Ovary (tissue), 9 donors: ENCODE data around the gene TGFBI. TPM values are rescaled to one million over a fixed set of nuclear protein-coding genes. Genes with fewer than 3 reads are reported as not detected.

Experiments used
- DNase-seq, 5 donors: peaks; one replicate each; pipeline ENCODE4 v3.0.0-alpha.2; 2019 to 2020
- H3K27ac ChIP-seq, 2 donors: fragments of 200-600 bp; one replicate each; pipeline versions ENCODE4 v1.5.1 to v1.8.0; 2019 to 2022
- H3K27me3 ChIP-seq: fragments of 200-600 bp; one replicate; pipeline ENCODE4 v1.8.0; 2022
- H3K36me3 ChIP-seq: fragments of 200-600 bp; sonication (generic); one replicate; pipeline ENCODE4 v1.5.1; 2019
- H3K4me1 ChIP-seq: one replicate; pipeline ENCODE4 v1.8.1; 2013; ENCODE audit warnings: mild to moderate bottlenecking, moderate library complexity; ENCODE audit not compliant: insufficient read depth
- H3K4me3 ChIP-seq: fragments of 200-600 bp; sonication (generic); one replicate; pipeline ENCODE4 v1.5.1; 2017
- H3K9me3 ChIP-seq, 2 donors: fragments of 200-600 bp in 1 of 2; sonication (generic) in 1 of 2; one replicate each; pipeline versions ENCODE4 v1.5.1 to v1.8.1; 2013 to 2019; ENCODE audit warnings: mild to moderate bottlenecking in 1 of 2, moderate library complexity in 1 of 2
- EP300 ChIP-seq: sonication (generic); formaldehyde crosslinking; IDR thresholded peaks from one replicate; pipeline ENCODE4 v1.6.1; 2017; ENCODE audit warnings: antibody characterized with exemption
- POLR2A ChIP-seq: fragments of 450-650 bp; IDR thresholded peaks from one replicate; pipeline ENCODE4 v1.6.1; 2017; ENCODE audit warnings: antibody characterized with exemption, mild to moderate bottlenecking, moderate library complexity
- WGBS, 3 donors: extraction: QIAGEN DNeasy Blood & Tissue Kit in 1 of 3; methylation state at CpG; one replicate each; pipeline versions ENCODE4 v1.1.5 to v1.1.7; 2013 to 2017; 5-methylcytosine and 5-hydroxymethylcytosine counted together
- intact Hi-C, 4 donors: fragments of 100-400 bp; cut with DNase I; formaldehyde crosslinking; loops; one replicate each; pipeline versions ENCODE4 v1.11.0 to v1.15.1; 2022 to 2023
- polyA plus RNA-seq, 2 donors: library from polyadenylated mRNA; stranded (reverse); fragments of 200-250 nt in 1 of 2; fragments of 350-450 nt in 1 of 2; fragmentation: Illumina TruSeq in 1 of 2; extraction: RNeasy Lipid Tissue Mini Kit (QIAGEN cat#74804) in 1 of 2; gene quantifications; one replicate each; pipeline ENCODE4 v1.2.3, GENCODE V29; 2013 to 2014
- total RNA-seq, 7 donors: library from RNA; depleted of rRNA in 2 of 7; stranded (reverse); fragments of >200 nt in 2 of 7; fragmentation: NEBNext Ultra II Directional in 3 of 7; extraction: Animal tissue kit (Norgen Biotek cat#: 25700) in 3 of 7; gene quantifications; one replicate each; pipeline versions ENCODE4 v1.1.0 to v1.2.4, GENCODE V29; 2016 to 2023
- TF ChIP-seq, protein P1 (sequence below), 3 donors: fragments of 450-650 bp in 2 of 3; fragments of 200-600 bp in 1 of 3; IDR thresholded peaks; one replicate each; pipeline versions ENCODE4 v1.5.1 to v1.8.0; 2016 to 2022; ENCODE audit warnings: antibody characterized with exemption in 3 of 3, mild to moderate bottlenecking in 1 of 3
- donor health status: DM: no; HTN: no; CAD: no; lungs with moderate emphysema.
- donor health status: DM: no; HTN: no; CAD: no.
- donor health status: Bipolar disorder and iron deficiency.
- donor health status: DM: yes; HTN: yes; CAD: no.
- donor health status: DM: no; HTN: no; CAD: no.
- donor health status: DM: yes; HTN: yes; CAD: no.

Gene TGFBI
- total and polyA plus RNA-seq, 9 donors: 14.5 to 138 (median 25.3) TPM

DNA sequence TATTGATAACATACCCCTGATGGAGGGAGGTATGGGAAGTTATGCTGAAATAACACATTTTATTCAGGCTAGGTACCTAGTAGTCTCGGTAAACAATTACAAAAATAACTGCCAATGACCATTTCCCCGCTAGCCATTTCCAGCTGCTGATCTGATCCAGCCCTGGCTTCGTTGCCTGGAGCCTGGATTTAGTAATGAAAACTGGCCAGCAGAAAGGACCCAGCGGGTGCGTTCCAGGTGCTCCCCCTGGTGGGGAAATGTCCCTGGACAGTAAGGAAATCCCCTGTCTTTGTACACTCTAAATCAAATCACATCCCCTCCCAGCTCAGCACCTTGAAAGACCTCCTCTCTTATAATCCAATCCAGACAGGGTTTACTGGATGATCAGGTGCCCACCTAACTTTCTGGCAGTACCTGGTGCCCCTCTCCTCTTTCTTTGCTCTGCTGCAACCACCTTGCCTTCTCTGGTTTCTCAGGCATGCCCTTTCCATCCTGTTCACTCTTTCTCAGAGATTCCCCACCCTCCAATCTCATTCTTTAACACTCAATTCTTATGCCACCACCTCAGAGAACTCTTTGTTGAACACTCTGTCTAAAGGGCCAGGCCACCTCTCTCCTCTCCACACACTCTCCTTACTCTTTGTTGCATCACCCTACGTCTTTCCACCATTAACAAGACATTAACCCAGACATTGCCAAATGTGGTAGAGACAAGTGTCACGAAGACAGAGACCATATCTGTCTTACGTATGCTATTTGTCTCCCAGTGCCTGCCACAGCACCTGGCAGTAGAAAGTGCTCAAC lies 53.8 kb downstream of the TGFBI start:
- DNase-seq: peak; percentile 75 to 87 (median 79)
- Histone ChIP-seq H3K27me3 (no peaks in the 10 kb centered on the region), H3K9me3 (no peaks in the 10 kb centered on the region), H3K4me3 (no peak overlapping the region), H3K4me1 (no peaks in the 10 kb centered on the region), H3K36me3 (no peaks in the 10 kb centered on the region), H3K27ac (no peak overlapping the region)
- WGBS, 3 donors: 26 to 58% (median 28%) methylated on average over 8 of the region's 8 CpGs
- TF ChIP-seq POLR2A (no peak), EP300 (no peak)
- TF ChIP-seq, protein P1, sequence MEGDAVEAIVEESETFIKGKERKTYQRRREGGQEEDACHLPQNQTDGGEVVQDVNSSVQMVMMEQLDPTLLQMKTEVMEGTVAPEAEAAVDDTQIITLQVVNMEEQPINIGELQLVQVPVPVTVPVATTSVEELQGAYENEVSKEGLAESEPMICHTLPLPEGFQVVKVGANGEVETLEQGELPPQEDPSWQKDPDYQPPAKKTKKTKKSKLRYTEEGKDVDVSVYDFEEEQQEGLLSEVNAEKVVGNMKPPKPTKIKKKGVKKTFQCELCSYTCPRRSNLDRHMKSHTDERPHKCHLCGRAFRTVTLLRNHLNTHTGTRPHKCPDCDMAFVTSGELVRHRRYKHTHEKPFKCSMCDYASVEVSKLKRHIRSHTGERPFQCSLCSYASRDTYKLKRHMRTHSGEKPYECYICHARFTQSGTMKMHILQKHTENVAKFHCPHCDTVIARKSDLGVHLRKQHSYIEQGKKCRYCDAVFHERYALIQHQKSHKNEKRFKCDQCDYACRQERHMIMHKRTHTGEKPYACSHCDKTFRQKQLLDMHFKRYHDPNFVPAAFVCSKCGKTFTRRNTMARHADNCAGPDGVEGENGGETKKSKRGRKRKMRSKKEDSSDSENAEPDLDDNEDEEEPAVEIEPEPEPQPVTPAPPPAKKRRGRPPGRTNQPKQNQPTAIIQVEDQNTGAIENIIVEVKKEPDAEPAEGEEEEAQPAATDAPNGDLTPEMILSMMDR (IDR thresholded peaks at IDR 0.05): peak; percentile 51 to 75 (median 52)
- intact Hi-C loops: loop anchor here (5.0 to 10.0 kb wide), 5 partner anchors 52 to 195 kb away; partner anchors contain the start of gene SMAD5 (in 1 of the 4)

DNA sequence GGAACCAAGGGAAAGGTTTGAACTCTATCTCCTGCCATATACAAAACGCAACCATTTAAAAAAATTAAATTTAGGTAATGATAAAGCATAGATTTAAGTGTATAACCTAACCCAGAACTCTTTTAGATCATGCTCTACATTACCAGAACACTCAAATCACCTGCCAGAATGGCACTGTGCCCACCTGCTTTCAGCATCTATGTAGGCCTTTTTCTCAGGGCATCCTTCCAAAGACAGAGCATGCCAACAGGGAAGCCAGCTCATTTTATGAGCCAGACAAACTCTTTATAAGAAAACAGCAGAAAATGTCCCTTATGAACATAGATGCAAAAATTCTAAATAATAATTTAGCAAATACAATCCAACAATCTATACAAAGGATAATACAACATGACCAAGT lies 55.9 kb downstream of the TGFBI start:
- 92 to 96% (median 92%) methylated on average over 1 of the region's 1 CpG for WGBS, 3 donors
- Histone ChIP-seq H3K4me3 (no peak overlapping the region), H3K4me1 (peaks cover 5% of the 10 kb centered on the region), H3K36me3 (no peaks in the 10 kb centered on the region), H3K27ac (no peak overlapping the region), H3K27me3 (no peaks in the 10 kb centered on the region), H3K9me3 (no peaks in the 10 kb centered on the region)
- intact Hi-C loops: loop anchor here (5.0 to 10.0 kb wide), 5 partner anchors 50 to 197 kb away; partner anchors contain the start of gene SMAD5 (in 1 of the 4)
- DNase-seq: peak in 2 of 5 donors; percentile 27 to 53
- TF ChIP-seq POLR2A (no peak), EP300 (no peak)
- TF ChIP-seq, protein P1 (IDR thresholded peaks at IDR 0.05): no peak

DNA sequence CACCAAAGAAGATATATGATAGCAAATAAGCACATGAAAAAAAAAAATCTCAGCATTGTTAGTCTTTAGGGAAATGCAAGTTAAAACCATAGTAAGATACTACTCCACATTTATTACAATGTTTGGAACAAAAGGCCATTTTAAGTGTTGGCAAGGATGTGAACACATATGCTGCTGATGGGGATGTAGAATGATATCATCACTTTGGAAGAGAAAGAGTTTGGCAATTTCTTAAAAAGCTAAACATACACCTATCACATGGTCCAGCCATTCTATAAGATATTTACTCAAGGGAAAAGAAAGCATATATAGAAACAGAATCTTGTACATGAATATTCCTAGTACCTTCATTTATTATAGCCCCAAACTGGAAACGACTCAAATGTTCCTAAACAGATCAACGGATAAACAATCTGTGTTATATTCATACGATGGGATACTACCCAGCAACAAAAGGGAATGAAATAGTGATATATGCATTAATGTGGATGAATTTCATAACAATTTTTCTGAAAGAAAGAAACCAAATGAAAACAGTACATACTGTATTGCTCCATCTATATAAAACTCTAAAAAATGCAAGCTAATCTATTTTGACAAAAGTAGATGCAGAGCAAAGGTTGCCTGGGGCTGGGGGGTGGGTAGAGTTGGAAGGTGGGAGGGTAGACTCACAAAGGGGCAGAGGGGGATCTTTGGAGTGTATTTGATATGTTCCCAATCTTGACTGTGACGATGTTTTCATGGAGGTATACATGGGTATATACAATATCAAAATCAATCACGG lies 58.2 kb downstream of the TGFBI start:
- peaks cover 5% of the 10 kb centered on the region for H3K4me1 ChIP-seq
- intact Hi-C loops: loop anchor here in 3 of 4 donors (10.0 kb wide), 3 partner anchors 48 to 142 kb away; partner anchors contain the start of gene SMAD5 (in 1 of the 3)
- no peaks in the 10 kb centered on the region for H3K36me3 ChIP-seq
- 74 to 84% (median 84%) methylated on average over 5 of the region's 5 CpGs for WGBS, 3 donors
- H3K27ac ChIP-seq: no peak overlapping the region
- DNase-seq: no peak
- no peaks in the 10 kb centered on the region for H3K9me3 ChIP-seq
- TF ChIP-seq POLR2A: no peak
- TF ChIP-seq, protein P1 (IDR thresholded peaks at IDR 0.05): no peak
- TF ChIP-seq EP300: no peak
- H3K27me3 ChIP-seq: no peaks in the 10 kb centered on the region
- no peak overlapping the region for H3K4me3 ChIP-seq
